ENCODE data around the gene TRPV3. TPM values are rescaled to one million over a fixed set of nuclear protein-coding genes. Genes with fewer than 3 reads are reported as not detected.

TRPV3 gene
- total and polyA plus RNA-seq, 9 of the 15 experiments (the other 6 are each of a cell fraction or from before 2014, with no cell fraction given): 0.03 to 0.42 (median 0.11) TPM; not detected in 1

DNA sequence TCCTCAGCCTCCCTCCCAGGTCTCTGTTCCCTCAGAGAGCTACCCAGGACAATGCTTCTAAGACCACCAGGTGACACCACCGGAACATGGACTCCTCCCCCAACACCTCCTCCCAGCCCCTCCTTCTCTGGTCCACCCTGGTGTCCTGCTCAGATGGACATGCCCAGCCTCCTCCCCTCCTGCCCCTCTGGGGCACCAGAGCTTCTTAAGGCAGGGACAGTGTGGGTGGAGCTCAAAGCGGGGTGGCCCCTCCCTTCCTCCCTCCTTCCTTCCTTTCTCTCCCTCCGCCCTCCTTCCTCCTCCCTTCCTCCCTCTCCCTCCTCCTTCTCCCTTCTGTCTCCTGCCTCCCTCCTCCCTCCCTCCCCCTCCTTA is 22.7 kb downstream of the TRPV3 start (continued):
- TF ChIP-seq RCOR1 (IDR thresholded peaks at IDR 0.05; ENCODE audit: borderline replicate concordance in 1 of 2, low read depth in 2 of 2, low read length in 2 of 2) (no peak), ELF1 (tag; IDR thresholded peaks at IDR 0.05) (no peak), ZBTB1 (CRISPR knock-in tag; IDR thresholded peaks at IDR 0.05; ENCODE audit: borderline replicate concordance, low read depth) (no peak), ZBTB8A (IDR thresholded peaks at IDR 0.05; ENCODE audit: partially characterized antibody) (no peak), HLTF (IDR thresholded peaks at IDR 0.05) (no peak), ZNF282 (CRISPR knock-in tag; IDR thresholded peaks at IDR 0.05) (no peak), ZNF79 (CRISPR knock-in tag; IDR thresholded peaks at IDR 0.05; ENCODE audit: low read depth) (no peak)

GRCh38 chr17:3533752-3534151 is 23.9 kb downstream of the TRPV3 start:
- Histone ChIP-seq H3K27ac (ENCODE audit: extremely low read depth, low read depth, low read length) (no peak overlapping the region), H3K9me3 (replicated peaks; ENCODE audit: control insufficient read depth, insufficient read depth, low read depth, low read length) (no peaks in the 10 kb centered on the region), H2AFZ (ENCODE audit: low read depth, low read length) (no peak overlapping the region), H3K4me1 (replicated peaks in 1 of 2; ENCODE audit: control insufficient read depth in 2 of 2, insufficient read depth in 2 of 2, low read length in 2 of 2) (peaks cover 0 to 8% of the 10 kb centered on the region in 2 experiments; a peak in 1 of 5 replicates), H3K4me3 (no peak overlapping the region), H3K4me2 (ENCODE audit: insufficient read depth, low read length) (no peak overlapping the region), H3K9ac (ENCODE audit: insufficient read depth in 1 of 2, low read depth in 2 of 2, low read length in 2 of 2) (no peak overlapping the region), H3K36me3 (ENCODE audit: control insufficient read depth, insufficient read depth, low read length) (no peaks in the 10 kb centered on the region), H3K9me1 (ENCODE audit: control insufficient read depth, insufficient read depth, low read length) (no peaks in the 10 kb centered on the region), H4K20me1 (replicated peaks; ENCODE audit: control insufficient read depth, insufficient read depth, low read length) (no peaks in the 10 kb centered on the region), H3K79me2 (ENCODE audit: control insufficient read depth, insufficient read depth, low read length) (no peaks in the 10 kb centered on the region), H3K27me3 (ENCODE audit: control insufficient read depth in 2 of 2, insufficient read depth in 2 of 2, low read length in 2 of 2) (peaks cover 16 to 48% of the 10 kb centered on the region in 2 experiments; a peak in 4 of 5 replicates)
- WGBS (ENCODE audit: insufficient coverage, low coverage, missing lambda C conversion rate): 4% methylated on average over 3 of the region's 5 CpGs
- ATAC-seq: no peak
- in situ Hi-C loops (cut with MboI): no loop called here
- CTCF ChIA-PET (ENCODE audit: low intra/inter-chr PET ratio): no interaction called here
- POLR2A ChIA-PET: no interaction called here
- no peak for FAIRE-seq
- intact Hi-C loops (cut with micrococcal nuclease): no loop called here
- TF ChIP-seq, protein P1, sequence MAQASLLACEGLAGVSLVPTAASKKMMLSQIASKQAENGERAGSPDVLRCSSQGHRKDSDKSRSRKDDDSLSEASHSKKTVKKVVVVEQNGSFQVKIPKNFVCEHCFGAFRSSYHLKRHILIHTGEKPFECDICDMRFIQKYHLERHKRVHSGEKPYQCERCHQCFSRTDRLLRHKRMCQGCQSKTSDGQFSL (CRISPR knock-in tag; IDR thresholded peaks at IDR 0.05): no peak
- TF ChIP-seq, protein P1 (tag; IDR thresholded peaks at IDR 0.05): no peak
- TF ChIP-seq, protein P2, sequence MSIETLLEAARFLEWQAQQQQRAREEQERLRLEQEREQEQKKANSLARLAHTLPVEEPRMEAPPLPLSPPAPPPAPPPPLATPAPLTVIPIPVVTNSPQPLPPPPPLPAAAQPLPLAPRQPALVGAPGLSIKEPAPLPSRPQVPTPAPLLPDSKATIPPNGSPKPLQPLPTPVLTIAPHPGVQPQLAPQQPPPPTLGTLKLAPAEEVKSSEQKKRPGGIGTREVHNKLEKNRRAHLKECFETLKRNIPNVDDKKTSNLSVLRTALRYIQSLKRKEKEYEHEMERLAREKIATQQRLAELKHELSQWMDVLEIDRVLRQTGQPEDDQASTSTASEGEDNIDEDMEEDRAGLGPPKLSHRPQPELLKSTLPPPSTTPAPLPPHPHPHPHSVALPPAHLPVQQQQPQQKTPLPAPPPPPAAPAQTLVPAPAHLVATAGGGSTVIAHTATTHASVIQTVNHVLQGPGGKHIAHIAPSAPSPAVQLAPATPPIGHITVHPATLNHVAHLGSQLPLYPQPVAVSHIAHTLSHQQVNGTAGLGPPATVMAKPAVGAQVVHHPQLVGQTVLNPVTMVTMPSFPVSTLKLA (conservative IDR thresholded peaks at IDR 0.05): no peak
- TF ChIP-seq DIDO1 (tag; IDR thresholded peaks at IDR 0.05; ENCODE audit: low read depth): no peak
- DNase-seq (ENCODE audit: extremely low read depth in 1 of 4, low spot score in 3 of 4): no peak
- BruUV-seq (replicated peaks): no TSS peak
